DMS53 (cell line): ENCODE measurements around the gene LCN15.

Experiments
- DNase-seq: peaks from one replicate; lab custom pipeline; 2025; lab: John Stamatoyannopoulos, UW

Gene LCN15

DNA sequence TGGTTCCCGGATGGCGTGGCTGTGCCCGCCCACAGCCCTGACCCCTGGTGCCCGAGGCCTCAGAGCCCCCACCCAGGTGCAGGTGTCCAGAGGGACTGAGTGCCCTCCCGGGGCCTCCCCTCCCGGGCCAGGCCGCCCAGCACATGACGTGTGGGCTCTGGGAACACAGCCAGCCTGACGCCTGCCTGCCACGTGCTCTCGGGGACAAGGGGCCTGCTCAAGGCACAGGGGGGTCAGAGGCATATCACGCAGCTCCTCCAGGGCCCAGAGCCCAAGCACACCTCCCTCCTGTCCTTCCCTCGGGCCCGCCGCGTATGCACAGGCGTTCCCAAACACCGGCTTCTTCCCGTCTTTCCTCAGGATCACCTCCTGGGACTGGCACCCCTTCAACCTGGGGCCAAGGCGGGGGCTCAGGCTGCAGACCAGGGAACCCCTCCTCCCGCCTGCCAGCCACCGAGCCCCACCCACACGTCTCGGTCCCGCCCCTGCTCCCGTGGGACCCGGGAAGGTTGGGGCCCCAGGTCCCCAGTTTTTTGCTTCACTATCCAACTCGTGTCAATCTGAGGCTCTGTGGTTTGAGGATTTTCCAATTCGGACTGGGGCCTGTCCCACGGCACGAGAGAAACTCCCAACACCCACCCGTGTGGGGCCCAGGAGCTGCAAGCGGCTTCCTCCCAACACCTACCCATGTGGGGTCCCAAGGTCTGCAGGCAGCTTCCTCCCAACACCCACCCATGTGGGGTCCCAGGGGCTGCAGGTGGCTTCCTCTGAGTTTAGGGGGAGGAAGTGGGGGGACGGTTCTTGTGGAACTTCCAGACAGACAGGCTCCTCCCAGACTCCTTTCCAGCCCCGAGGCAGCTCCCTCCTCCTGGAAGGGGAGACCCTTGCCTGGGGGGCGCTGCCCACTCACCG lies 23.1 kb downstream of the LCN15 start:
- DNase-seq = peak; percentile 74

- no peak for DNase-seq
Measured at GRCh38 chr9:136740491-136740890, 23.8 kb downstream of the LCN15 start.

DNA sequence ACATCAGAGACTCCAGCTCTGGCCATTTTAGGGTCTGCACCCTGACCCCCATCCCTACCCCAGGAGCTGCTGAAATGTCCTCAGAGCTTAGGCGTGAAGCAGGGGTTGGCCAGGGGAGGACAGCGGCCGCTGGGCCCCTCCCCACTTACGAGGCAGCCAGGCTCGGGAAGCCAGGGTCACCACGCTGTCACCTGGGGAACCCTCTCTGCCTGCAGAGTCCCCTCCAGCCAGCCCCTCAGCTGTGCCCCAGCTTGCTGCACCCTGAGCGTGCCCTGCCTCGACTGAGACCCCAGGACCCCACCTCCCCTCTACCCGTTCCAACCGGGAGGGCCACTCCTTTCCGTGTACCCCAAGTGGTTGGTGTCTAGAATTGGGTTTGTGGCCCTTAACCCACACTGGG lies 24.2 kb downstream of the LCN15 start:
- DNase-seq = no peak

- DNase-seq = no peak
Measured at GRCh38 chr9:136739509-136739908, 24.8 kb downstream of the LCN15 start.

GRCh38 chr9:136738960-136739359 lies 25.4 kb downstream of the LCN15 start:
- no peak for DNase-seq

DNA sequence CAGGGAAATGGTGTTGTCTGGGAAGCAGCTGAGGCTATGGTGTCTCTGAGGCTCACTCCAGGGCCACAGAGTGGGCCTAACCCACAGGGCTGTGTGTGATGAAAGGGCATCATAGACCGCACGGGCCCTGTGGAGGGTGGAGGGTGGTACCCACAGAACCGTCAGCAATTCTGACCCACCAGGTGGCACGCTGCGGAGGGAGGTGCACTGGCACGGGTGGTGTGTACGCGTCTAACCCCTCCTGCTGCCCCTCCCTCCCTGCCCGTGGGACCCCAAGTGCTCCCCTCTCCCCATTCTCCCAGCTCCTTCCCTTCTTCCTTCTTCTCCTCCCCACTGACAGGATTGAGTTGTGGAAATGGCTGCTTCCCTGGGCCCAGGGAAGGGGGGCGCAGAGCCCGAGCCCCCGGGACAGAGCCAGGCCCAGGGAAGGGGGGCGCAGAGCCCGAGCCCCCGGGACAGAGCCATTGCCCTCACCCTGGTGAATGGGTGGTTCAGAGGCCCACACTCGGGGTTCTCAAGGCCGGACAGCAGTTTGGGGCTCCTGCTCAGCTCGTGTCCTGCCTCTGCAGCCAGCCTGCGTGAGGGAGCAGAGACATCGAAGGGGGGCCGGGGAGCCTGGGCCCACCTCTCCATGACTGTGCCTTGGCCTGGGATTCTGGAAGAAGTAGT lies 28.4 kb downstream of the LCN15 start:
- no peak for DNase-seq

- DNase-seq = no peak
Measured at GRCh38 chr9:136734837-136735496, 29.4 kb downstream of the LCN15 start.

DNA sequence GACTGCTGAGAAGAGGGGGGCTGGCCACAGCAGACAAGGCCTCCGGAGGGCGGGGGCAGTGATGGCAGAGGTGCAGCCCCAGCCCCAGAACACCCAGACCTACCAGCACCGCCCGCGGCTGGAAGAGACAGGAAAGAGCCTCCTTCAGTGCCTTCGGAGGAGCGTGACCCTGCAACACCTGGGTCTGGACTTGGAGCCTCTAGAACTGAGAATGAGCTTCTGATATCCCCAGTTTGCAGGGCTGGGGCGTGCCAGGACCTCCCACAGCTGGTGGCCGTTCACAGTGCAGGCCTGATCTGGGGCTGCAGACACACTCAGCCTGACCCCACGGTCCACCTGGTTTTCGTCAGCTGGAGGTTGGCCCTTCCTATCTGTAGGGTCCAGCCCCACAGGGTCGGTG lies 30.7 kb downstream of the LCN15 start:
- DNase-seq = no peak

GRCh38 chr9:136732444-136733178 lies 31.7 kb downstream of the LCN15 start:
- no peak for DNase-seq

DNA sequence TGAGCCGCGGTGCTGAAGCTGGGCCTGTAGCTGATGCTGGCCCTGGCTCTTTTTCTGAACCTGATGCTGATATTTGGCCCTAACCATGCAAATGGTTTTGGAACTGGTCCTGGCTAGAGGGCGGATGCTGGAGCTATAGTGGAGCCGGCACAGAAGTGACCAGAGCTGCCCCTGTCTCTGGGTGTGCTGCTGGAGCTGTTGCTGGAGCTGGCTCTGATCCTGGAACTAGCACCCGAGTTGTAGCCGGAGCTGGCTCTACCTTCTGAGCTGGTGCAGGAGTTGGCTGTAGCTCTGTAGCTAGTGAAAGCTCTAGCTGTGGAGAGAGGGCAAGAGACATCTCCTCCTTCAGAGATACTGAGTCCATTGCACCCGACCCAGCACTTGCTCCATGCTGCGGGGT lies 34.4 kb downstream of the LCN15 start:
- DNase-seq = no peak

GRCh38 chr9:136729144-136729543 lies 35.2 kb downstream of the LCN15 start:
- no peak for DNase-seq

- DNase-seq = peak; percentile 74
Measured at GRCh38 chr9:136728548-136729123, 35.7 kb downstream of the LCN15 start.

DNA sequence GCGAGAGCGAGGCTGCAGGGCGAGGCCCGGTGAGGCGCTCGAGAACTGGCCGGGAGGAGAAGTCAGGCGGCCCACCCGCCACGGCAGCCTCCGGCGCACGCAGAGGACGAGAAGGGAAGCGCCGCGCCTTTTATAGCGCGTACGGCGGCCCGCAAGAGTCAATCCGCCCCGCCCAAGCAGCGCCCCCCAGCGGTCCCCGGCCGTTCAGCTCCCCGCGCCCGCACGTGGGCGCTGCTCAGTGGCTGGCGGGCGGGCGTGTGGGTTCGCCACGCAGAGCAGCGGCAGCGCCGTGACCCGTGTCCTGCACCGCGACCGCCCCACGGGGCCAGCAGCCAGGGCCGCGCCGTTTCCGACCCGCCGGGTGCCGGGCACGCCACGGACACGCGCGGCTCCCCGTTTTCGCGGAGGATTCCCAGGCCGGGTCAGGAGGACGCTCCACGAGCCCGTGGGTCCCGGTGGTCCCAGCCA lies 36.2 kb downstream of the LCN15 start:
- DNase-seq = peak; percentile 94

GRCh38 chr9:136726631-136727191 lies 37.6 kb downstream of the LCN15 start:
- DNase-seq = peak; percentile 80

- DNase-seq = peak; percentile 69
Measured at GRCh38 chr9:136726118-136726517, 38.2 kb downstream of the LCN15 start.

DNA sequence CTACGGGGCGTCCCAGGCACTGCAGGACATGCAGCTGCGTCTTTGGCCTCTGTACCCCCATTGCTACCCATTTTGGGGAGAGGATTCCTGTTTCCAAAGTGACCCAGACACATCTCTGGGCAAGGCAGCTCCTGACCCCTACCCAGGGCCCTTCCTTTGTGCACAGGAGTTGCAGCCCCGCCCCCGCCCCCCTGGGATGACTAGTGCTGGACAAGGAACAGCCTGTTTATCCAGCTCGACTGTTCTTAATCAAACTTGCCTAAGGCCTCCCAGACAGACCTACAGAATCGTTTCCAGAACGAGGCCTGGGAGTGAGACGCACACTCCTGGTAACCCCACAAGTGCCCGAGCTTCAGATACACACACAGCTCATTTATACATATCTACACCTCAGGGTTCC lies 38.7 kb downstream of the LCN15 start:
- peak; percentile 80 for DNase-seq

GRCh38 chr9:136724772-136725171 lies 39.5 kb downstream of the LCN15 start:
- peak; percentile 45 for DNase-seq

DNA sequence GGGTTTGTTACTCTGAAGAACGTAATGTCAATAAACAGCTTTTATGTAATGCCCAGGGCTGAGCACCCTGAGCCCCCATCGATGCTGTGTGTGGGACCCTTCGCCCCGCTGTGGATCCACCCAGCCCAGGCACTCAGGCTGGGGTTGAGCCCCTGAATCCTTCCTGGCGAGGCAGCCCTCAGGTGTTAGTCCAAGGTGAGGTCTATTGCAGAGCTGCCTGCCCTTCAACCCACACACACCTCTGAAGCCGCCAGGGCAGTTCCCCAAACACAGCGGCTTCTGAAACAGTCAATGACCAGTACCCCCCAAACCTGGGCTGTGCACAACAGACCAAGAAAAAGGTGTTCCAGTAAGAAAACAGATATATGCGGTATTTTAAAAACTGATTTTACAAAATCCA lies 40.3 kb downstream of the LCN15 start:
- peak; percentile 53 for DNase-seq

DNA sequence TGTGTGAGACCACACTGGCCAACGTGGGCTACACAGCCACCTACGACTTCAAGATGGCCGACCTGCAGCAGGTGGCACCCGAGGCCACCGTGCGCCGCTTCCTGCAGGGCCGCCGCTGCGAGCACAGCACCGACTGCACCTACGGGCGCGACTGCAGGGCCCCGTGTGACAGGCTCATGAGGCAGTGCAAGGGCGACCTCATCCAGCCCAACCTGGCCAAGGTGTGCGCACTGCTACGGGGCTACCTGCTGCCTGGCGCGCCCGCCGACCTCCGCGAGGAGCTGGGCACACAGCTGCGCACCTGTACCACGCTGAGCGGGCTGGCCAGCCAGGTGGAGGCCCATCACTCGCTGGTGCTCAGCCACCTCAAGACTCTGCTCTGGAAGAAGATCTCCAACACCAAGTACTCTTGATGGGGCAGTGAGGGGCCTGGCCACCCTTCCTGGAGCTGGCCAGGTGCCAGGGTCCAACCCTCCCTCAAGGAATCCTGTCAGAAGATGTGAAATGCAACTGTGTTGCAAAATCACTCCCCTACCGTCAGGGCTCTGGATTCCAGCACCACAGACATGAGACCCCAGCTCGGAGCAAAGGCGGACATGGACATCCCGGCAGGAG lies 40.8 kb downstream of the LCN15 start:
- peak; percentile 91 for DNase-seq

- DNase-seq = peak; percentile 89
Measured at GRCh38 chr9:136722969-136723356, 41.4 kb downstream of the LCN15 start.
